Measurements from ENCODE around the gene FDX2.

DNA sequence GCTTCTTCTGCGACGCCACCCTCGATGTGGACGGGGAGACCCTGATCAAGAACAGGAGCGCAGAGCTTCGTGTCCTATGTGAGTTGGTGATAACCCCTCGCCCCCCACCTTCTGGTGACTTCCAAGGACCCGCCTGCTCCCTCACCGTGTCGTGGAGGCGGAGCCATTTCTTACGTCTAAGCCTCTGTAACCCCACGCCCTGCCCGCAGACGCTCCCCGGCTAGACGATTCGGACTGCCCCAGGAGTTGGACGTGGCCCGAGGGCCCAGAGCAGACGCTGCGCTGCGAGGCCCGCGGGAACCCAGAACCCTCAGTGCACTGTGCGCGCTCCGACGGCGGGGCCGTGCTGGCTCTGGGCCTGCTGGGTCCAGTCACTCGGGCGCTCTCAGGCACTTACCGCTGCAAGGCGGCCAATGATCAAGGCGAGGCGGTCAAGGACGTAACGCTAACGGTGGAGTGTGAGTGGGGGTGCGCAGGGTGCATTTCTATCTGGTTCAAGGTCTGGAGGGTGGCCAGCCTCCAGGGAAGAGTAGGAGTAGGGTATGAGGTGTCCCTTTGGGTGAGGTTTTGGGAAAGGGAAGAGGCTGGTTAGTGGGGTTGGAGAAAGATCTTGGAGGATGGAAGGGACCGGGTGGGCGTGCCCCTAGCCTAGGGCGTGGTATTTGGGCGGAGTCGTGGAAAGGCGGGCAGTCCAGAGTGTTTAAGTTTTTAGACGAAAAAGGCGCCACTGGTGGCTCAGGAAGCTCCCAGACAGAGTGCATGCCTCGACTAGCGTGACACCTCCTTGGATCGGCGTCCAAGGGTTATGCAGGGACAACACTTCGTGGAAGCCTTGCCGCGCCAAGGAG, 22.8 kb downstream of the FDX2 start:
- TF ChIP-seq, protein P1, sequence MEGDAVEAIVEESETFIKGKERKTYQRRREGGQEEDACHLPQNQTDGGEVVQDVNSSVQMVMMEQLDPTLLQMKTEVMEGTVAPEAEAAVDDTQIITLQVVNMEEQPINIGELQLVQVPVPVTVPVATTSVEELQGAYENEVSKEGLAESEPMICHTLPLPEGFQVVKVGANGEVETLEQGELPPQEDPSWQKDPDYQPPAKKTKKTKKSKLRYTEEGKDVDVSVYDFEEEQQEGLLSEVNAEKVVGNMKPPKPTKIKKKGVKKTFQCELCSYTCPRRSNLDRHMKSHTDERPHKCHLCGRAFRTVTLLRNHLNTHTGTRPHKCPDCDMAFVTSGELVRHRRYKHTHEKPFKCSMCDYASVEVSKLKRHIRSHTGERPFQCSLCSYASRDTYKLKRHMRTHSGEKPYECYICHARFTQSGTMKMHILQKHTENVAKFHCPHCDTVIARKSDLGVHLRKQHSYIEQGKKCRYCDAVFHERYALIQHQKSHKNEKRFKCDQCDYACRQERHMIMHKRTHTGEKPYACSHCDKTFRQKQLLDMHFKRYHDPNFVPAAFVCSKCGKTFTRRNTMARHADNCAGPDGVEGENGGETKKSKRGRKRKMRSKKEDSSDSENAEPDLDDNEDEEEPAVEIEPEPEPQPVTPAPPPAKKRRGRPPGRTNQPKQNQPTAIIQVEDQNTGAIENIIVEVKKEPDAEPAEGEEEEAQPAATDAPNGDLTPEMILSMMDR (IDR thresholded peaks at IDR 0.05 in 4 of 5, conservative IDR thresholded peaks at IDR 0.05 in 1 of 5) = no peak
- no peak for TF ChIP-seq POLR2A (IDR thresholded peaks at IDR 0.05)

All from gastrocnemius medialis (tissue), 4 donors.